HG03565 (cell line): ENCODE data around the gene PLD3.
A peak's percentile ranks its signal among the peaks of the same experiment; 100 is the strongest.

Experiments used
- ATAC-seq: cut with Tn5 transposase; IDR thresholded peaks from one replicate; pipeline ENCODE4 v1.9.1; 2021; ENCODE audit warnings: mild to moderate bottlenecking, moderate library complexity; ENCODE audit not compliant: unreplicated experiment

The PLD3 gene

GRCh38 chr19:40412866-40413265 lies 64.4 kb downstream of the PLD3 start:
- no peak for ATAC-seq

GRCh38 chr19:40413291-40413845 lies 64.9 kb downstream of the PLD3 start, which contains the start of gene PRX:
Gene PRX, minus strand, starts transcription at chr19:40413378. Its CDS starts 5,446 bp downstream, at chr19:40407932.
- ATAC-seq, result no peak

- no peak for ATAC-seq
Observed at GRCh38 chr19:40414542-40415535, 66.3 kb downstream of the PLD3 start.

DNA sequence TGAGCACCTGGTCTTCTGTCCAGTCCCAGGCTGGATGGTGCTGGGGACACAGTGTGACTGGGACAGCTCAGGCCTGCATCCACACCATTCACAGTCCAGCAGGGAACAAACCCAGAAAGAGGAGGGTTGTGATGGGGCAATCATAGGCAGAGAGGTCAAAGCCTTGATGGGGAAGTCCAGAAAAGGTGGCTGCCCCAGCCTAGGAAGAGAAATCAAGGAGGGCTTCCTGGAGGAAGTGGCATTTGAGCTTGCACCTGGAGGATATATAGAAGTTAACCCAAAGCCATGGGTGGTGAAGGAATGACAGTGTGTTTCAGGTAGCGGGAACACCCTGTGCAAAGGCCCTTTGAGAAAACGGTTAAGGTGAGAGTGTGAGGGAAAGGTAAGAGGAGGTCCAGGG lies 67.3 kb downstream of the PLD3 start:
- no peak for ATAC-seq

DNA sequence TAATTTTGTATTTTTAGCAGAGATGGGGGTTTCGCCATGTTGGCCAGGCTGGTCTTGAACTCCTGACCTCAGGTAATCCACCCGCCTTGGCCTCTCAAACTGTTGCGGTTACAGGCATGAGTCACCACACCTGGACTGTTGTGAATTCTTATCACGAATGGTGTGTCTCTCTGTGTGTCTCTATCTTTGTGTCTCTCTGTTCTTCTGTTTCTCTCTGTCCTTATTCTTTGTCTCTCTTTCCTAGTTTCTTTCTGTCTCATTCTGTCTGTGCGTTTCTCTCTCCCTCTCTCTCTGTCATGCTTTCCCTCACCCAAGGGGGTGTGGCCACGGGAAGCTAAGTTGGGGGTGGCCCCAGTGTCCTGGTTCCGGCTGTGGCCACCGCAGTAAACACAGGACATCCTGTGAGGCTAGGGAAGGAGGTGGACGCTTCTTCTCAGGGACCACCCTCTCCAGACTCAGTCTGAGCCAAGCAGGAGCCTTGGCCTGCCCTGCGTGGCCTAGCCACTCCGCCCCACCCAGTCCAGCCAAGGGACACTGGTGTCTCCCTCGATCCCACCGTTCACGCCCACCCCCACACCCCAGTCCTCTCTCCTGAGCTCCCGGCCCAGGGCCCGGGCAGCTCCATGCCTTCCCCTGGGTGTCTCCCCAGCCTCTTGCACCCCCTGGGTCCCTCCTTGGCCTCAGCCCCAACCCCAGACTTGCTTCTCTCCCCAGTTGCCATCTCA lies 68.6 kb downstream of the PLD3 start:
- ATAC-seq, result no peak

DNA sequence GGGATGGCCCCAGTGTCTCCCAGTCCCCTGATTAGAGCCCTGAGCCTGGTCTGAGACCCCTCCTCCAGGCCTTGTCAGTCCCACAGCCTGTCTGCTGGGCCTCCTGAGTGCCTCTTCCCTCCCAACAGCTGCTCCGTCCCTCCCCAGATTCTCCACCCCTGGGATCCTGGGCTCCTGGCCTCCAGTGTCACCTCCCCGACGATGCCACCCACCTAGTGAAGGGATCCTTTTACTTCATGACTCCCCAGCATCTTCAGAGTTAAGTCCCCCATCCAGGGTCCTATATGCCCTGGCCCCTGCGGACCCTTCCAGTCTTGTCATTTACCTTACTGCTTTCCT lies 69.1 kb downstream of the PLD3 start:
- no peak for ATAC-seq

DNA sequence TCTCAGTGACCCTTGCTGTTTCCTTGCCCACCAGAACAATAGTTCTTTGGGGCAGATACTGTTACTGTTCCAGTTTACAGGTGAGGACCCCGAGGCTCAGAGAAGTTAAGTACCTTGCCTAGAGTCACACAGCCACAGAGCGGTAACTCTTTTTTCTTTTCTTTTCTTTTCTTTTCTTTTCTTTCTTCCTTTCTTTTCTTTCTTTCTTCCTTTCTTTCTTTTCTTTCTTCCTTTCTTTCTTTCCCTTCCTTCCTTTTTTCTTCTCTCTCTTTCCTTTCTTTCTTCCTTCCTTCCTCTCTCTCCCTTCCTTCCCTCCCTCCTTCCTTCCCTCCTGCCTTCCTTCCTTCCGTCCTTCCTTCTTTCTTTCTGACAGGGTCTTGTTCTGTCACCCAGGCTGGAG lies 69.5 kb downstream of the PLD3 start:
- ATAC-seq, result no peak

DNA sequence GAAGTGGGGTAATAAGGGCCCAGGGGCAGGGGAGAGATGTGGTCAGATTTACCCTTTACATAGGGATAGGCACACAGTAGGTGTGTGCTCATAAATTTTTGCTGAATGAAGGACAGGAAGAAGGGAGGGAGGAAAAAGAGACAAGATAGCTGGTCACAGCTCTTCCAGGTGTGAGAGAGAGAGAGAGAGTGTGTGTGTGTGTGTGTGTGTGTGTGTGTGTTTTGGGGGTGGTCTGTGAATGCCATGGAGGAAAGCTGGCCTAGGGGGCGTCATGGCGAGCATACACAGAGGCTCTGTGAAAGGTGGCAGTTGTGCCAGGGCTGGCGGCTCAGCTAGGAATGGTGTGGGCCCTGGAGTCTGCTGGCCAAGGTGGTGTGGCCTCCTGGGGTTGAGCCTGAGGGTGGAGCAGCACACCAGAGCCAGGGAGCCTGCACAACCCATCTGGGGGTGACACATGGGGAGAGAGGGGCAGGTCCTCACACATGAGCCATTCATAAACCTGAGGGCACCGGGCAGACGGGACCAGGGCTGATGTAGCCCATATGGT lies 70.6 kb downstream of the PLD3 start:
- no peak for ATAC-seq

DNA sequence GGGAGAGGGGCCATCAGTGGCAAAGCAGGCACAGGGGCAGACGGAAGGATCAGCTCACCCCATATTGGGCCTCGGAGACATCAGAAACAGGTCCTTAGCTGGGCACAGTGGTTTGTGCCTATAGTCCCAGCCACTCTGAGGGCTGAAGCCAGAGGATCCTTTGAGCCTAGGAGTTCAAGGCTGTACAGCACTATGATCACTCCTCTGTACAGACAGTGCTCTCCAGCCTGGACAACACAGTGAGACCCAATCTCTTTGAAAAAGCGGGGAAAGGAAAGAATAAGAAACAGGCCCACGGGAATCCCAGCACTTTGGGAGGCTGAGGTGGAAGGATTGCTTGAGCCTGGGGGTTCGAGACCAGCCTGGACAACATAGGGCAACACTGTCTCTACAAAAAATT lies 71.3 kb downstream of the PLD3 start:
- ATAC-seq, result no peak

DNA sequence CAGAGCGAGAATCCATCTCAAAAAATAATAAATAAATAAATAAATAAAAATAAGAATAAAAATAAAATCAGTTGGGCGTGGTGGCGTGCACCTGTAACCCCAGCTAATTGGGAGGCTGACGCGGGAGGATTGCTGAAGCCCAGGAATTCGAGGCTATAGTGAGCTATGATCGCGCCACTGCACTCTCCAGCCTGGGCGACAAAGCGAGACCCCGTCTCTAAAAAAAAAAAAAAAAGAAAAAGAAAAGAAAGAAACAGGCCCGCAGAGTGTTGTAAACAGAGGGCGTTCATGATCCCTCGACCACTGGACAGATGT lies 71.9 kb downstream of the PLD3 start:
- ATAC-seq, result no peak

GRCh38 chr19:40420766-40421765 lies 72.6 kb downstream of the PLD3 start:
- ATAC-seq, result no peak

DNA sequence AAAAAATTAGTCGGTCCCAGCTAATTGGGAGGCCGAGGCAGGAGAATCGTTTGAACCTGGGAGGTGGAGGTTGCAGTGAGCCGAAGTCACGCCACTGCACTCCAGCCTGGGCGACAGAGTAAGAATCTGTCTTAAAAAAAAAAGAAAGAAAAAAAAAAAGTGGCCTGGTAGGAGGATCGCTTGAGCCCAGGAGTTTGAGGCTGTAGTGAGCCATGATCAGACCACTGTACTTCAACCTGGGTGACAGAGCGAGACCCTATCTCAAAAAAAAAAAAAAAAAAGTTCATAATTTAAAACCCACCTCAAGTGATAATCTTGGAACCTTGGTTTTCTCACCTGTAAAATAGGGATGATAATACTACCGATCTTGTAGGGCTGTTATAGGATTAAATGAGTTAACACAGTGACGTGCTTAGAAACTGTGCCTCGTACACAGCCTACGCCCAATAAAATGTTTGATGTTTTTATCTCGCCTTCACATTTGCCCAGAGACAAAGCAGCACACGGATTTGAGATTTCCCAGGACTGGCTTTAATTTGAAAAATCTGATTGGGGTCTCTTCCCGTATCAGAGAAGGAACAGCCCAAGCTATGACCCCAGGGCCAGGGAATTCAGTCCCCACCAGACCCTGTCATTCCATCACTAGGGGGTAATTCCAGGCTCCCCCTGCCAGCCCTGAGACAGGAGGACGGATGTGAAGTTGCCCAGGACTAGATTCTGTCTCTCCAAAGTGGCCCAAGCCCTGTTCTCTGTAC lies 73.7 kb downstream of the PLD3 start:
- no peak for ATAC-seq

GRCh38 chr19:40422748-40423566 lies 74.5 kb downstream of the PLD3 start:
- no peak for ATAC-seq

- no peak for ATAC-seq
Observed at GRCh38 chr19:40423938-40424337, 75.4 kb downstream of the PLD3 start.

GRCh38 chr19:40424637-40425449 lies 76.3 kb downstream of the PLD3 start:
- no peak for ATAC-seq

- ATAC-seq, result peak; percentile 78
Observed at GRCh38 chr19:40425450-40426287, 77.2 kb downstream of the PLD3 start, which contains the start of gene SERTAD1. Gene SERTAD1, minus strand, starts transcription at chr19:40425992. Its CDS starts 2,446 bp downstream, at chr19:40423546.
